Colon (tissue), 2 donors: ENCODE data around the gene ACTL10.

ENCODE experiments used
- FAIRE-seq: peaks from 2 replicates; lab custom pipeline; 2012; peaks lifted over from hg19 to GRCh38; lab: Jason Lieb, UNC
- donor health status: control.
- donor health status: control.

Gene ACTL10

GRCh38 chr20:33677991-33678702, 11.4 kb downstream of the ACTL10 start:
- no peak for FAIRE-seq

GRCh38 chr20:33679758-33680485, 13.2 kb downstream of the ACTL10 start:
- FAIRE-seq, result no peak

GRCh38 chr20:33680686-33681085, 13.9 kb downstream of the ACTL10 start:
- FAIRE-seq, result no peak

GRCh38 chr20:33681288-33681687, 14.5 kb downstream of the ACTL10 start:
- no peak for FAIRE-seq

GRCh38 chr20:33681728-33682353, 15.1 kb downstream of the ACTL10 start:
- no peak for FAIRE-seq

- no peak for FAIRE-seq
These were observed 18.0 kb downstream of the ACTL10 start for GRCh38 chr20:33684533-33685327.

GRCh38 chr20:33685328-33686099, 18.8 kb downstream of the ACTL10 start:
- no peak for FAIRE-seq

- FAIRE-seq, result no peak
These were observed 19.6 kb downstream of the ACTL10 start, which contains the start of gene E2F1 for GRCh38 chr20:33686100-33686983. Gene E2F1 (minus strand): TSS chr20:33686385. CDS start chr20:33686264, 121 bp downstream.

GRCh38 chr20:33686984-33687366, 20.2 kb downstream of the ACTL10 start:
- no peak for FAIRE-seq

GRCh38 chr20:33687370-33687915, 20.7 kb downstream of the ACTL10 start:
- FAIRE-seq, result no peak

- FAIRE-seq, result no peak
These were observed 21.5 kb downstream of the ACTL10 start for GRCh38 chr20:33687993-33688937.

GRCh38 chr20:33688938-33689424, 22.2 kb downstream of the ACTL10 start:
- FAIRE-seq, result no peak

- FAIRE-seq, result no peak
These were observed 22.8 kb downstream of the ACTL10 start for GRCh38 chr20:33689493-33689892.

- FAIRE-seq, result no peak
These were observed 23.2 kb downstream of the ACTL10 start for GRCh38 chr20:33689973-33690372.

- FAIRE-seq, result no peak
These were observed 26.5 kb downstream of the ACTL10 start for GRCh38 chr20:33693289-33693688.

GRCh38 chr20:33693741-33694638, 27.2 kb downstream of the ACTL10 start:
- no peak for FAIRE-seq

- FAIRE-seq, result no peak
These were observed 27.9 kb downstream of the ACTL10 start for GRCh38 chr20:33694639-33695012.

- FAIRE-seq, result no peak
These were observed 29.7 kb downstream of the ACTL10 start for GRCh38 chr20:33696448-33696847.
